Skeletal muscle cell (primary cell): ENCODE results near the gene DNAJB4.
"Not testable (repeated sequence)": the region's sequence is repeated elsewhere in the genome, so short reads cannot be mapped to it uniquely, and the experiment has no call there.

Experiments used
- DNase-seq: peaks from one replicate; pipeline ENCODE4 v3.0.0-alpha.2; 2010; ENCODE audit warnings: low read depth
- H3K4me3 ChIP-seq: 2 replicates; pipeline ENCODE4 v1.5.1; 2011; ENCODE audit warnings: low read depth, mild to moderate bottlenecking, control low read depth, low read length, moderate library complexity

Gene DNAJB4

GRCh38 chr1:78004719-78005447 is at the start of gene DNAJB4:
DNAJB4 (plus strand) TSS chr1:78004939; CDS start chr1:78005111, 172 bp downstream.
- peak within 1 kb of the TSS; percentile 55 for H3K4me3 ChIP-seq
- peak; percentile 95 for DNase-seq

- no peak for DNase-seq
- no peak overlapping the region for H3K4me3 ChIP-seq
These were observed 49.0 kb upstream of the DNAJB4 start for GRCh38 chr1:77955709-77956108.

- DNase-seq: no peak
- no peak overlapping the region for H3K4me3 ChIP-seq
These were observed 48.3 kb upstream of the DNAJB4 start for GRCh38 chr1:77956464-77956863.

- no peak overlapping the region for H3K4me3 ChIP-seq
- DNase-seq: no peak
These were observed 46.3 kb upstream of the DNAJB4 start for GRCh38 chr1:77958391-77958790.

GRCh38 chr1:77958850-77959249 is 45.9 kb upstream of the DNAJB4 start:
- no peak for DNase-seq
- no peak overlapping the region for H3K4me3 ChIP-seq

- no peak for DNase-seq
- no peak overlapping the region for H3K4me3 ChIP-seq
These were observed 43.3 kb upstream of the DNAJB4 start for GRCh38 chr1:77961392-77961791.

GRCh38 chr1:77966291-77966690 is 38.4 kb upstream of the DNAJB4 start:
- no peak overlapping the region for H3K4me3 ChIP-seq
- DNase-seq: no peak

GRCh38 chr1:77970192-77970591 is 34.5 kb upstream of the DNAJB4 start:
- no peak for DNase-seq
- H3K4me3 ChIP-seq: no peak overlapping the region

- no peak overlapping the region for H3K4me3 ChIP-seq
- DNase-seq: no peak
These were observed 32.7 kb upstream of the DNAJB4 start for GRCh38 chr1:77972080-77972479.

GRCh38 chr1:77975386-77975785 is 29.4 kb upstream of the DNAJB4 start:
- H3K4me3 ChIP-seq: peak overlapping the region; percentile 86
- DNase-seq: no peak

- peak overlapping the region; percentile 86 for H3K4me3 ChIP-seq
- DNase-seq: no peak
These were observed 28.8 kb upstream of the DNAJB4 start for GRCh38 chr1:77975907-77976306.

GRCh38 chr1:77976433-77977076 is 28.2 kb upstream of the DNAJB4 start:
- H3K4me3 ChIP-seq: peak overlapping the region; percentile 86
- no peak for DNase-seq

GRCh38 chr1:77977989-77978292 is 26.8 kb upstream of the DNAJB4 start:
- no peak for DNase-seq

GRCh38 chr1:77978293-77978968 is 26.3 kb upstream of the DNAJB4 start:
- peak; percentile 83 for DNase-seq
- peak overlapping the region; percentile 86 for H3K4me3 ChIP-seq

More at GRCh38 chr1:77977989-77978292, 26.8 kb upstream of the DNAJB4 start:
- H3K4me3 ChIP-seq: peak overlapping the region; percentile 86

- H3K4me3 ChIP-seq: peak within 1 kb of the TSS; percentile 86
These were observed 25.5 kb upstream of the DNAJB4 start, which contains the start of gene FUBP1 for GRCh38 chr1:77978969-77979876. FUBP1 (minus strand) TSS chr1:77979072; CDS start chr1:77979004, 68 bp downstream.

GRCh38 chr1:77983352-77983996 is 21.3 kb upstream of the DNAJB4 start:
- not testable (repeated sequence) for DNase-seq, H3K4me3 ChIP-seq

More at GRCh38 chr1:77978969-77979876, 25.5 kb upstream of the DNAJB4 start, which contains the start of gene FUBP1:
- DNase-seq: peak; percentile 98

- DNase-seq: no peak
- no peak overlapping the region for H3K4me3 ChIP-seq
These were observed 20.8 kb upstream of the DNAJB4 start for GRCh38 chr1:77983997-77984355.

- DNase-seq: no peak
- no peak overlapping the region for H3K4me3 ChIP-seq
These were observed 20.1 kb upstream of the DNAJB4 start for GRCh38 chr1:77984629-77985028.

- DNase-seq: no peak
- H3K4me3 ChIP-seq: no peak overlapping the region
These were observed 17.9 kb upstream of the DNAJB4 start for GRCh38 chr1:77986810-77987209.
